GM21515 (cell line): ENCODE measurements around the gene SLC47A2.

Source experiments
- ATAC-seq: cut with Tn5 transposase; IDR thresholded peaks from one replicate; pipeline ENCODE4 v1.9.1; 2021; ENCODE audit not compliant: unreplicated experiment

SLC47A2 gene

GRCh38 chr17:19729900-19730299 is 13.5 kb upstream of the SLC47A2 start:
- ATAC-seq = no peak

DNA sequence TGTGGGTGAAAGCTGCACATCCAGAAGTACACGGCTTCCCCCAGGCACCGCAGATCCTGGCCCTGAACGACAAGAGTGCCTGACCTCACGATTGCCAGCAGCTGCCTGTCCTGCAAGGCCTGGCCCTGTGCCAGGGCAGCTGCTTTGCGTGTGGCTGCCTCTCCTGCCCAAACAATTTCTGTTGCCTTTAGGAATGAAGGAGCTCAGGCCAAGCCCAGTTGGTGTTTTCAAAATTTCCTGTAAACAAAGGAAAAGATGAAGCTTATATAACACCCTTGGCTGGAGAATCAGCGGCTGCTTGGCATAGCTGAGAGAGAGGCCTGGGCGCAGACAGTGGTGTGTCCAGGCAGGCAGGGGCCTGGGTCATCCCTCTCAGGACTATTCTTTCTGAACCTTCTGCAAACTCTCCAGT is 11.7 kb upstream of the SLC47A2 start:
- ATAC-seq = no peak

DNA sequence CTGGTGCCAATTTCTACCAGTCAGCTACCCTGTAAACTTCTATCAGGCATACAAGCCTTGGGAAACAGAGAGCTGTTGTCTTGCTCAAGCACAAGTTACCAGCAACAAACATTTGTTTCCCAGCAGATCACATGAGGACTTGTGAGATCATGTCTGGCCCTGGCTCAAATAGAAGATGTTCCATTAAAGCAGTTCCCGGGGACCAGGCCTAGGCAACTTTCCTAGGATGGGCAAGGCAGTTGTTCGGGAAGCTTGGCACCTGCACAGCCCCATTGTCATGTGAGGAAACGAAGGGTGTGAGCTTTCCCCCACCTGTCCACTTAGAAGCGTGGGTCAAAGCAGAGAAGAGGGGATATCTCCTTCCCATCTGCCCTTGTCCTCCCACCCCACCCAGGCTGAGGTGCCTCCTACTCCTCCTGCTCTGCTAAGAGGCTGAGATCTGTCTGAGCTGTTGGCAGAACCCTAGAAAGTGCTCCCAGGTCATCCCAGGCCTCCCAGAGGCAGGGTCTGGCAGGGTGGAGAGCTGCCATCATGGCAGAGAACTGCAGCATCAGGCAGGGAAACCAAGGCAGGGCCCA is 11.2 kb upstream of the SLC47A2 start:
- ATAC-seq = no peak

GRCh38 chr17:19726631-19727376 is 10.4 kb upstream of the SLC47A2 start:
- no peak for ATAC-seq

DNA sequence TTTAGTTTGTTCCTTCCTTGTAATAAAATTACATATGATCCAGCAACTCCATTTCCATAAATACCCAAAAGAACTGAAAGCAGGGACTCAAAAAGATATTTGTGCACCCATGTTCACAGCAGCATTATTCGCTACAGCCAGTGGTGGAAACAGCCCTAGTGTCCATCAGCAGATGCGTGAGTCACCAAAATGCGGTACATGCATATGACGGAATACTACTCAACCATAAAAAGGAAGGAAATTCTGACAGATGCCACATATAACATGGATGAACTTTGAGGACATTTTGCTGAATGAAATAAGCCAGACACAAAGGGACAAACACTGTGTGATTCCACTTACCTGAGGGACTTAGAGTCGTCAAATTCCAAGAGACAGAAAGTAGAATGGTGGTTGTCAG is 9.1 kb upstream of the SLC47A2 start:
- ATAC-seq = no peak

DNA sequence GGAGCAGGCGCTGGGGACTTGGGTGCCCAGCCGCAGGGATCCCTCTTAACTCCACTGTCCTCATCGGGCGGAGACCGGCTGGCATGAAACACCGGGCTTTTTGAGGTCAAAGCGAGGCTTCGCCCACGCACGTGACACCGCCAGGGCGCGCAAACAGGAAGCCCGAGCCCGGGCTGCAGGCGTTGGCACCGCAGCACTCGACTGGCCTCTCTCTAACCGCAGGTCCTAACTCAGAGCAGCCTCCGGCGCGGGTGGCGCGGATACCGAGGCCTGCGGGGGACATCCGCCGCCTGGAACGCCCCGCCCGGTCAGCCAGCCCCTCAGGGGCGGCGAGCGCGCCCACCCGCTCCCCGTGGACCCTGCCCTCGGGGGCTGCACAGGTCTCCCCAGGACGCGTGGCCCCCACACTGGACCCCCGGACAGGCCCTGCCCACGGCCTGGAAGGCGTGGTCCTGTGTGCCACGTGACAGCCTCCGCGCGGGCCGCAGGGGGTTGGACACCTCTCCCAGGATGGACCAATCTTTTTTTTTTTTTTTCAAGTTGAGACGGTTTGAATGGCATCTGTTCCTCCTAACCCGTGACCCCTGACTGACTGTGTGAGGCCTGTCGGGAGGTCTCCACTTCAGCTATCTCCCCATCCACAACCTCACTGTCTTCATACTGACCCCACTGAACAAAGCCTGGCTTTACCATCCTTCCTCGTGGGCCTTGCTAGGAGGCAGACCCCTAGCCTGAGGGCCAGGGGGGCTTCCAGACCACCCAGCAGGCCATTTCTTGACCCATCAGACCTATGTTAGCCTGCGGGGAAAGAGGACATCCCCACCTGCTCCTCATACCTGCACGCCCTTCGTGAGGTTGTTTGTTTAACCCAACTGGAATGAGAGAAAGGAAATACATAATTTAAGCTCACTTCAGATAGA is 8.4 kb upstream of the SLC47A2 start:
- no peak for ATAC-seq

- ATAC-seq = no peak
These were observed 7.6 kb upstream of the SLC47A2 start for GRCh38 chr17:19723964-19724363.

DNA sequence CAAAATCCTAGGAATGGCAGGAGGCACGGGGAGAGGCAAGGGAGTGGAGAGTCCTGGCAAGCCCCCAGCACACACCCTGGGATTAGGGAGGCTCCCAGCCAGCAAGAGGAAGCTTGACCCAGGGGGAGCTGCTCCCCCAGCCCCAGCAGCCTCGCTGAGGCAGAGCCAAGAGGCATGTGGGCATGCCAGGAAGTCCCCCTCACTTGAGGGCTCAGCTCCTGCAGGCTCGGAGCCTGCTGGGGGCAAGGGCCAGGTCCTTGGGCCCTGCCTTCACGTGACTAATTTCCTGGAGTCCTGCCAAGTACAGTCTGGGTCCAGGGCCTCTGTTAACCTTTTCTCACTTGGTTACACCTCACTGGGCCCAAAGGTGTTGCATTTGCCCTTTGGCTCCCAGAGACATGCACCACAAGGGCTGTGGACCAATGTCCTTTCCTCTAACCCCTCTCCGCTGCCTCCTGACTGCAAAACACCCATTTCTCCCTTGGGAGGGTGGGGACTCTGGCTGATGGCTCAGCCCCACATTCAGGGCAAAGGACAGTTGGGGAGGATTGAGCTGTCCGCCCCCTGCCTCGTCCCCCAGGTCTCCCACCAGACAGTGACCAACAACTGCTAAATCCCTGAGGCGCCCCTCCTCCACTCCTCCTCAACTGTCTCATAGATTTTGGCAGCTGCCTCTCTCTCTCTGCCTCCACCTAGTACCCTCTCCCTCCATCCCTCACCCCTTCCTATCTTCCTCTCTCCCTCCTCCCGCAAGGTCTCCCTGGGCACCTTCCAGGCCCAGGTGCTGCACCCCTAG is 4.4 kb upstream of the SLC47A2 start:
- ATAC-seq = no peak

GRCh38 chr17:19720210-19720475 is 3.8 kb upstream of the SLC47A2 start:
- no peak for ATAC-seq

GRCh38 chr17:19719355-19720209 is 3.2 kb upstream of the SLC47A2 start:
- no peak for ATAC-seq

DNA sequence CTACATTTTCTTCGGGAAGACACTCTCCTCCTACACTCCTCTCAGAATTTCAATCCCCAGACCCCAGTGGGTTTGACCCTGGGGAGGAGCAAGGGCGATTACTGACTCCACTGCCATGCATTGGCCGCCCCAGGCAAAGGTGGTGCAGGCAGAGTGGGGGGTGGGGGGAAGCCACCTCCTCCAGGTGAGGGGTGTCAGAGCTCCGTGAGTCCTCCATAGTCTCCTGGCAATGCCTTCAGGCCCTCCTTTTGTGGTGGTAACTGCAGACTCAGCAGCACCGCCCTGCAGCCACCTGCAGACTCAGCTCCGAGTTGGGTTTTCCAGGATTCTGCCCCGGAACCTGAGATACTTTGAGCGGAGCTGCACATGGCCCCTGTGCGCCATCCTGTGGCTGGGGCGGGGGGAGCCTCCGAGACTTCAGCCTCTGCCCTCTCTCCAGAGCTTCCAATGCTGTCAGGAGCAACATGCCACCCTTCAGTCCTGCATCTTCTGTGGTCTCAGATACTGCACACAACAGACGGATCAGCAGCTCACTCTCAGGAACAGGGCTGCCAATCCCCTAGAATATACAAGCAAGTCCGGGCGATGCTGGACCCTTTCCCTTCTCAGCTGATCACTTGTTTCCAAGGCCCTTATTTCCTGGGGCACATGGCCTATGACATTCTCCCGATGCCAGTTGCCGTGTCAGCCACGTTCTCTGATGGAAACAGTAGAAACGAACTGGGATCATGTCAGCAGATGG is 2.4 kb upstream of the SLC47A2 start:
- ATAC-seq = no peak

- ATAC-seq = no peak
These were observed 1.7 kb upstream of the SLC47A2 start for GRCh38 chr17:19718041-19718612.

DNA sequence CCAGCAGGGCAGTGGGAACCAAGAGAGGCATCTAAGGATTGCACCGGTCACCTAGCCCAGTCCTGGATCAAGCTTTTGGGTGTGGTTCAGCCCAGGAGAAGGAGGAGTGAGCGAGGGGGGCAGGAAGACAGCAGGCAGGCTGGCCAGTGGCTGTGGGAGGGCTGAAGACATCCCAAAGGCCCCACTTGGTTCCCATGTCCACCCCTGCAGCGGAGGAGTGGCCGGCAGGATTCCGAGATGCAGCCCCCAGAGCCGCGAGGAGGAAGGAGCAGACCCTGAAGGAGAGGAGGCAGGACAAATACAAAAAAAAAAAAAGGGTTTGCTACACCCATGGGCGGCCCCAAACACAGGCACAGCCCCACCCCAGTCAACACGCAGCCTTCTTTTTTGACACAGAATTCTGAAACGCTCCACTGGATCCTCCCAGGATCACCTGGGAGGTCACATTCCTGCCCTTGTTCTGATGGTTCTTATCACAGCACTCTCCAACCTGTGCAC is 1.1 kb upstream of the SLC47A2 start:
- ATAC-seq = no peak

DNA sequence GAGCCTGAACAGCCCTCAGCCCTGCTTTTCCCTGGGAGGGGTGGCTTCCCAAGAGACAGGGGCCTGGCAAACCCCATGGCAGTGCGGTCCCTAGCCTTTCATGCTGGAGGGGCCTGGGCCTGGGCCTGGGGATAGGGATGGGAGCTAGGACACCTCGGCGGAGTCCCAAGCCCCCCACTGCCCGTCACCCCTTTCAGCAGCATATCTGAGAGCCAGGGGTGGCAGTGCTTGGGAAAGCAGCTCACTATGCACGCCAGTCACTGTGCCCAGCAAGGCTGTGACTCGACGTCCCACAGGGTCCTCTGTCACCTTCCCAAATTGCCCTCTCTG is 612 bp upstream of the SLC47A2 start:
- no peak for ATAC-seq

DNA sequence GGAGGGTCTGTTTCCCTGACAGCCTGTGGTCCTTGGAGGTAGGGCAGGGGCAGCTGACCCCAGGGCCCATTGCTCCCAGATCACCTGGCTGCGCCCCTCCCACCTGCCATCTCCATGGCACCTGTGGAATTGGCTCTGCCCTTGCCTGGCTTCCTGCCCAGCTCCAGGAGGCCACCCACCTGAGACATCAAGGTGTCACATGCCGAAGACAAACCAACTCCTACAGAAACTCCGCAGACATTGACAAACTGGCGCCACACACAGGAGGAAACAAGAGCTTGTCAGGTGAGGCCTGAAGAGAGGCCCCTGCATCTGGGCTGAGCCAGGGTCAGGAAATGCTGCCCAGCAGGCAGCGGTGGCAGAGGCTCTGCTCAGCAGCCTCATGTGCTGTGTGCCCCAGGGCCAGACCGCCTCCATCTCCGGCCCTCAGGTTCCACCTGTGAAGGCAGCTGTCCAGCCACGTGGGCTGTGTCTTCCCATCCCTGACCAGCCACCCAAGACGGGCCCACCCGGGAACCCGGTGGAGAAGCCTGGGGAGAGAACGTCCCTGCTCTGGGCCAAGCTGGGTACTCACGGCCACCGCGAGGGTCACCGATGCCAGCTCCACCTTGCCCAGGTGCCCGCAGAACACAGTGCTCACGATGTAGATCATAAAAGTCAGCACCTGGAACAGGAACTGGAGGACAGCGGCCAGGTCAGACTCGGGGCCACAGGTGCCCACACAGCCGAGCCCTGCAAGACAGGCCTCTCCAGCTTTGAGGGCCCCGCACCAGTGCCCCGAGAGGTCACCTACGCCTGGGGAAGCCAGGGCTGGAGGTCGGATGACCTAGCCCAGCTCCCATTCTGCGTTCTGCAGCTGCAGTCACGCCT is 1.6 kb downstream of the SLC47A2 start:
- ATAC-seq = no peak

- no peak for ATAC-seq
These were observed 2.5 kb downstream of the SLC47A2 start for GRCh38 chr17:19713901-19714361.

GRCh38 chr17:19713462-19713861 is 2.9 kb downstream of the SLC47A2 start:
- no peak for ATAC-seq

GRCh38 chr17:19712436-19713004 is 3.9 kb downstream of the SLC47A2 start:
- ATAC-seq = no peak
